SU-DHL-6 (cell line): ENCODE data around the gene ZBTB49.

Experiments used
- EZH2phosphoT487 ChIP-seq: fragments of 200-600 bp; sonication (generic), shearing (Covaris generic); conservative IDR thresholded peaks from 2 replicates; pipeline ENCODE4 v1.6.1; 2018; ENCODE audit warnings: mild to moderate bottlenecking, antibody characterized with exemption, low read length, moderate library complexity, mixed read lengths
- TF ChIP-seq, protein P1 (sequence below): fragments of 200-600 bp; sonication (generic); IDR thresholded peaks from one replicate; pipeline ENCODE4 v1.5.1; 2017; ENCODE audit warnings: antibody characterized with exemption, mild to moderate bottlenecking, low read length, moderate library complexity; ENCODE audit not compliant: insufficient read depth, poor library complexity, severe bottlenecking

DNA sequence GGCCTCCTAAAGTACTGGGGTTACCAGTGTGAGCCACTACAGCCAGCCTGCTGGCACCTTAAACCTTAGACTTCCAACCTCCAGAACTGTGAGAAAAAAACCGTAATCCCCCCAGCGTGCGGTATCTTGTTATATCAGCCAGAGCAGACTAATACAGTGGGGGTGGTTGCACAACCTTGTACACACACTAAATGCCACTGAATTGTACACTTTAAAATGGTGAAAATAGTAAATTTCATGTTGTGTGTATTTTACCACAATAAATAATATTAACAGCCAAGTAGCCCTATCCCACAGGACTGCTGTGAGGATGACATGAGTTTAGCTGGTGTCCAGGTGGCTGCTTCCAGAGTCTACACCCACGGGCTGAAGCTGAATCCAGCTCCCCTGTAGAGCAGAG, 38.8 kb downstream of the ZBTB49 start:
- TF ChIP-seq, protein P1, sequence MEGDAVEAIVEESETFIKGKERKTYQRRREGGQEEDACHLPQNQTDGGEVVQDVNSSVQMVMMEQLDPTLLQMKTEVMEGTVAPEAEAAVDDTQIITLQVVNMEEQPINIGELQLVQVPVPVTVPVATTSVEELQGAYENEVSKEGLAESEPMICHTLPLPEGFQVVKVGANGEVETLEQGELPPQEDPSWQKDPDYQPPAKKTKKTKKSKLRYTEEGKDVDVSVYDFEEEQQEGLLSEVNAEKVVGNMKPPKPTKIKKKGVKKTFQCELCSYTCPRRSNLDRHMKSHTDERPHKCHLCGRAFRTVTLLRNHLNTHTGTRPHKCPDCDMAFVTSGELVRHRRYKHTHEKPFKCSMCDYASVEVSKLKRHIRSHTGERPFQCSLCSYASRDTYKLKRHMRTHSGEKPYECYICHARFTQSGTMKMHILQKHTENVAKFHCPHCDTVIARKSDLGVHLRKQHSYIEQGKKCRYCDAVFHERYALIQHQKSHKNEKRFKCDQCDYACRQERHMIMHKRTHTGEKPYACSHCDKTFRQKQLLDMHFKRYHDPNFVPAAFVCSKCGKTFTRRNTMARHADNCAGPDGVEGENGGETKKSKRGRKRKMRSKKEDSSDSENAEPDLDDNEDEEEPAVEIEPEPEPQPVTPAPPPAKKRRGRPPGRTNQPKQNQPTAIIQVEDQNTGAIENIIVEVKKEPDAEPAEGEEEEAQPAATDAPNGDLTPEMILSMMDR, result no peak
- no peak for TF ChIP-seq EZH2phosphoT487
